ENCODE measurements around the gene SFTPB. TPM values are rescaled to one million over a fixed set of nuclear protein-coding genes. Genes with fewer than 3 reads are reported as not detected.
A peak's percentile ranks its signal among the peaks of the same experiment; 100 is the strongest.

SFTPB gene
- total and polyA plus RNA-seq, 7 experiments from 2014 or later, result not detected

DNA sequence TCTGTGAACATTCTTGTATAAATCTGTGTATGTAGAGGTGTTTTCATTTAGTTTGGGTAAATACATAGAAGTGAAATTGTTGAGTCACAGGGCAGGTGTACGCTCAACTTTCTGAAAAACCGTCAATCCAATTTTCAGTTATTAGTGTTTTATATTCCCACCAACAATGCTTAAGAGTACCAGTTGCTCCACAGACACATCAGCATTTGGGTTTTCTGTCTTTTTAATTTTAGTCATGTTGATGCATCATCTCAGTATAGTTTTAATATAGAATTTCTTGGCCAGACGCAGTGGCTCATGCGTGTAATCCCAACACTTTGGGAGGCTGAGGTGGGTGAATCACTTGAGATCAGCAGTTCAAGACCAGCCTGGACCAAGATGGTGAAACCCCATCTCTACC, 22.9 kb upstream of the SFTPB start:
- H3K27ac ChIP-seq (ENCODE audit: low read depth, low read length), result no peak overlapping the region
- Mint-ChIP-seq H3K4me1 (peaks cover 0 to 10% (median 0%) of the 10 kb centered on the region in 7 donors), H3K27ac (no peak overlapping the region), H3K4me3 (no peak overlapping the region), H3K9me3 (no peaks in the 10 kb centered on the region), H3K27me3 (peaks cover 0 to 12% (median 0%) of the 10 kb centered on the region in 5 donors), H3K36me3 (no peaks in the 10 kb centered on the region)
- ChIA-PET CTCF (no interaction called here), POLR2A (no interaction called here)
- H3K4me3 ChIP-seq (ENCODE audit: low read length), result no peak overlapping the region
- no peaks in the 10 kb centered on the region for H3K9me3 ChIP-seq (ENCODE audit: control insufficient read depth in 2 of 3, low read length in 3 of 3)
- H3K36me3 ChIP-seq (ENCODE audit: control insufficient read depth in 2 of 3, insufficient read depth in 3 of 3, low read length in 3 of 3), result no peaks in the 10 kb centered on the region
- ATAC-seq (no peak), DNase-seq (no peak)
- intact Hi-C loops (cut with micrococcal nuclease), result no loop called here
- H3K27me3 ChIP-seq (ENCODE audit: control insufficient read depth in 2 of 2, insufficient read depth in 2 of 2, low read length in 2 of 2), result no peaks in the 10 kb centered on the region
- H3K4me1 ChIP-seq (ENCODE audit: control insufficient read depth in 2 of 2, insufficient read depth in 2 of 2, low read length in 2 of 2), result no peaks in the 10 kb centered on the region

DNA sequence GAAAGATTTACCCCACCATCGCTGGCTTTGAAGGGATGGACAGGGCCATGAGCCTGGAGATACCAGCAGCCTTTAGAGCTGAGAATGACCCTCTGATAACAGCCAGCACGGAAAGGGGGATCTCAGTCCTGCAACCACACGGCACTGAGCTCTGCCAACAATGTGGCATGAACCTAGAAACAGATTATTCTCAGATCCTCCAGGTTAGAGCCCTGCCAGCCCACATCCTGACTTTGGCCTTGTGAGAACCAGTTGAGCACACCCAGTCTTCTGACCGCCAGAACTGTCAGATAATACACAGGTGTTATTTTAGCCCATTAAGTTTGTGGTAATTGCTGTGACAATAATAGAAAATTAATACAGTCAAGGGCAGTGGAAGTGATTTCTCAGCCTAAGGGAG, 16.8 kb upstream of the SFTPB start:
- CTCF ChIA-PET, result no interaction called here
- Mint-ChIP-seq H3K4me1 (peaks cover 0 to 22% (median 0%) of the 10 kb centered on the region in 7 donors), H3K4me3 (no peak overlapping the region), H3K9me3 (peaks cover 0 to 2% (median 0%) of the 10 kb centered on the region in 11 donors), H3K27me3 (peaks cover 0 to 10% (median 0%) of the 10 kb centered on the region in 5 donors), H3K27ac (no peak overlapping the region), H3K36me3 (peaks cover 0 to 6% (median 0%) of the 10 kb centered on the region in 5 donors)
- DNase-seq (no peak), ATAC-seq (peak; percentile 40)
- intact Hi-C loops (cut with micrococcal nuclease), result no loop called here
- no peak overlapping the region for H3K4me3 ChIP-seq (ENCODE audit: low read length)
- no peaks in the 10 kb centered on the region for H3K9me3 ChIP-seq (ENCODE audit: control insufficient read depth in 2 of 3, low read length in 3 of 3)
- no peaks in the 10 kb centered on the region for H3K27me3 ChIP-seq (ENCODE audit: control insufficient read depth in 2 of 2, insufficient read depth in 2 of 2, low read length in 2 of 2)
- no peak overlapping the region for H3K27ac ChIP-seq (ENCODE audit: low read depth, low read length)
- no peaks in the 10 kb centered on the region for H3K36me3 ChIP-seq (ENCODE audit: control insufficient read depth in 2 of 3, insufficient read depth in 3 of 3, low read length in 3 of 3)
- POLR2A ChIA-PET, result no interaction called here
- H3K4me1 ChIP-seq (ENCODE audit: control insufficient read depth in 2 of 2, insufficient read depth in 2 of 2, low read length in 2 of 2), result no peaks in the 10 kb centered on the region

DNA sequence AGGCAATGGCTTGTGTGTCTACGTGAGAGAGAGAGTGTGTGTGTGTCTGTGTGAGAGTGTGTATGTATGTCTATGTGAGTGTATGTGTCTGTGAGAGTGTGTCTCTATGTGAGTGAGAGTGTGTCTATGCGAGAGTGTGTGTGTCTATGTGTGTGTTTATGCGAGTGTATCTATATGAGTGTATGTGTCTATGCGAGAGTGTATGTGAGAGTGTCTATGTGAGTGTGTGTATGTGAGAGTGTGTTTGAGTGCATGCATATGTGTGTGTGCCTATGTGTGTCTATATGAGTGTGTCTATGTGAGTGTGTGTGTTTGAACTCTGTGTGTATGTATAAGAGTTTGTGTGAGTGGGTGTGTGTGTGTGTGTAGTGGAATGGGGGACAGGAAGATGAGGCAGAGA, 16.4 kb upstream of the SFTPB start:
- ATAC-seq, result peak; percentile 10
- Histone ChIP-seq H3K4me3 (ENCODE audit: low read length) (no peak overlapping the region), H3K36me3 (ENCODE audit: control insufficient read depth in 2 of 3, insufficient read depth in 3 of 3, low read length in 3 of 3) (no peaks in the 10 kb centered on the region), H3K9me3 (ENCODE audit: control insufficient read depth in 2 of 3, low read length in 3 of 3) (no peaks in the 10 kb centered on the region), H3K27ac (ENCODE audit: low read depth, low read length) (no peak overlapping the region), H3K27me3 (ENCODE audit: control insufficient read depth in 2 of 2, insufficient read depth in 2 of 2, low read length in 2 of 2) (no peaks in the 10 kb centered on the region), H3K4me1 (ENCODE audit: control insufficient read depth in 2 of 2, insufficient read depth in 2 of 2, low read length in 2 of 2) (peaks cover 0 to under 1% of the 10 kb centered on the region in 2 donors)
- ChIA-PET POLR2A (no interaction called here), CTCF (no interaction called here)
- intact Hi-C loops (cut with micrococcal nuclease), result no loop called here
- Mint-ChIP-seq H3K27me3 (peaks cover 0 to 10% (median 0%) of the 10 kb centered on the region in 5 donors), H3K36me3 (peaks cover 0 to 6% (median 0%) of the 10 kb centered on the region in 5 donors), H3K27ac (no peak overlapping the region), H3K4me3 (no peak overlapping the region), H3K4me1 (peaks cover 0 to 22% (median 0%) of the 10 kb centered on the region in 7 donors), H3K9me3 (peaks cover 0 to 2% (median 0%) of the 10 kb centered on the region in 11 donors)
- no peak for DNase-seq

DNA sequence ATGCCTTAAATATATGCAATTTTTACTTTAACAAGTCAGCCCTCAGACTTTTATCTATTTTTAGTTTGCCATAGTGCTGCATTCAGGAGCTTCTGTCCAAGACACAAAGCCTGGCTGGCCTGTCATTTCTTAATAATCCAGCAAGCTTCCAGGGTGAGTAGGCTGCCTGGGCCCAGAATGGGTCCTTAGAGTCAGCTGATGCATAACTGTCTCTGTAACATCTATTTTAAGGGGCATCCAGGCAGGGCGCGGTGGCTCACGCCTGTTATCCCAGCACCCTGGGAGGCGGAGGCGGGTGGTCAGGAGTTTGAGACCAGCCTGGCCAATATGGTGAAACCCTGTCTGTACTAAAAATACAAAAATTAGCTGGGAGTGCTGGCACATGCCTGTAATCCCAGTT, 14.4 kb upstream of the SFTPB start:
- ChIA-PET CTCF (no interaction called here), POLR2A (no interaction called here)
- Mint-ChIP-seq H3K9me3 (peaks cover 0 to 2% (median 0%) of the 10 kb centered on the region in 11 donors), H3K27me3 (peaks cover 0 to 7% (median 3%) of the 10 kb centered on the region in 5 donors), H3K4me1 (peaks cover 0 to 30% (median 0%) of the 10 kb centered on the region in 7 donors), H3K36me3 (peaks cover 0 to 6% (median 0%) of the 10 kb centered on the region in 5 donors), H3K4me3 (peak overlapping the region in 1 of 10 donors; percentile 54), H3K27ac (peak overlapping the region in 1 of 9 donors; percentile 91)
- intact Hi-C loops (cut with micrococcal nuclease), result no loop called here
- ATAC-seq (no peak), DNase-seq (no peak)
- no peak overlapping the region for H3K4me3 ChIP-seq (ENCODE audit: low read length)
- H3K27me3 ChIP-seq (ENCODE audit: control insufficient read depth in 2 of 2, insufficient read depth in 2 of 2, low read length in 2 of 2), result no peaks in the 10 kb centered on the region
- no peaks in the 10 kb centered on the region for H3K9me3 ChIP-seq (ENCODE audit: control insufficient read depth in 2 of 3, low read length in 3 of 3)
- peaks cover 0 to 7% of the 10 kb centered on the region in 2 donors for H3K4me1 ChIP-seq (ENCODE audit: control insufficient read depth in 2 of 2, insufficient read depth in 2 of 2, low read length in 2 of 2)
- H3K36me3 ChIP-seq (ENCODE audit: control insufficient read depth in 2 of 3, insufficient read depth in 3 of 3, low read length in 3 of 3), result no peaks in the 10 kb centered on the region
- no peak overlapping the region for H3K27ac ChIP-seq (ENCODE audit: low read depth, low read length)

DNA sequence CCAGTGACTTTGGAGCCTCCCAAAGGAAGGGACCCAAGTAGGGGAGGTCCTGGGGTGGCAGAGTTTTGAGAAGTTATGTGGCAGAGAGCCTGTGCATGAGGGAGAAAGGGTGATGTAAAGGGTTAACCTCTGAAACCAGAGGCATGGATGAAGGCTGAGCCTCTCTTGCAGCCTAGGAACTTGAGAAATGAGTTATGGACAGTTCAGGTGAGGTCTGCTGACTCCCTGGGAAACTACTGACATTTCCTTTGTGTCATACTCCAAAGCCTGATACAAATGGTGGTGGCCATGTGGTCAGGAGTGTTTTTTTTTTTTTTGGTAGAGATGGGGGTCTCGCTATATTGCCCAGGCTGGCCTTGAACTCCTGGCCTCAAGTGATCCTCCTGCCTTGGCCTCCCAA, 13.8 kb upstream of the SFTPB start:
- Histone ChIP-seq H3K27me3 (ENCODE audit: control insufficient read depth in 2 of 2, insufficient read depth in 2 of 2, low read length in 2 of 2) (no peaks in the 10 kb centered on the region), H3K27ac (ENCODE audit: low read depth, low read length) (no peak overlapping the region), H3K9me3 (ENCODE audit: control insufficient read depth in 2 of 3, low read length in 3 of 3) (no peaks in the 10 kb centered on the region), H3K4me1 (ENCODE audit: control insufficient read depth in 2 of 2, insufficient read depth in 2 of 2, low read length in 2 of 2) (peaks cover 0 to 7% of the 10 kb centered on the region in 2 donors), H3K36me3 (ENCODE audit: control insufficient read depth in 2 of 3, insufficient read depth in 3 of 3, low read length in 3 of 3) (no peaks in the 10 kb centered on the region), H3K4me3 (ENCODE audit: low read length) (no peak overlapping the region)
- ChIA-PET POLR2A (no interaction called here), CTCF (interaction anchor here (0.8 kb wide), 1 partner anchor 26 kb away, joined by 3 read pairs; no protein-coding TSS in a partner anchor)
- peaks cover 0 to 7% (median 2%) of the 10 kb centered on the region in 5 donors for H3K27me3 Mint-ChIP-seq
- H3K4me3 Mint-ChIP-seq, result peak overlapping the region in 1 of 10 donors; percentile 75
- peaks cover 0 to 30% (median 0%) of the 10 kb centered on the region in 7 donors for H3K4me1 Mint-ChIP-seq
- peaks cover 0 to 6% (median 0%) of the 10 kb centered on the region in 5 donors for H3K36me3 Mint-ChIP-seq
- H3K9me3 Mint-ChIP-seq, result peaks cover 0 to 2% (median 0%) of the 10 kb centered on the region in 11 donors
- H3K27ac Mint-ChIP-seq, result peak overlapping the region in 2 of 9 donors; percentile 7 to 91
- intact Hi-C loops (cut with micrococcal nuclease), result no loop called here
- ATAC-seq (no peak), DNase-seq (no peak)

DNA sequence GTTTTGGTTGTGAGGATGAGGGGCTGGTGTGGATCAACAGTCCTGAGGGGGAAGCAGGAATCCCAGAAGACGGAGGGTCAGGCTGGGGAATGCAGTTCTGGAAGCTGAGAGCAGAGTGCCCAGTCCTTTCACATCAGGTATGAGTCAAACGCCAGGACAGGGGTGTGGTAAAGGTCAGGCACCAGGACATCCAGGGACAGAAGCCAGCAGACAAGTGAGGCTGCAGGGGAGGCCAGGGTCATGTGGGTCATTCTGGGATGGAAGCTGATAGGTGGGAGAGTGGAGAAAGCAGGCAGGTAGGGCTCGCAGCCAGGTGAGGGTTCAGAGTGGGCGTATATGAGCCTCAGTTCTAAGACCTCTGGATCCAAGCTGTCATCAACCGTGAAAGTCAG, 13.4 kb upstream of the SFTPB start:
- DNase-seq (no peak), ATAC-seq (no peak)
- H3K27ac Mint-ChIP-seq, result peak overlapping the region in 2 of 9 donors; percentile 7 to 91
- no peaks in the 10 kb centered on the region for H3K27me3 ChIP-seq (ENCODE audit: control insufficient read depth in 2 of 2, insufficient read depth in 2 of 2, low read length in 2 of 2)
- peaks cover 0 to 30% (median 0%) of the 10 kb centered on the region in 7 donors for H3K4me1 Mint-ChIP-seq
- H3K36me3 Mint-ChIP-seq, result peaks cover 0 to 6% (median 0%) of the 10 kb centered on the region in 5 donors
- no peaks in the 10 kb centered on the region for H3K9me3 ChIP-seq (ENCODE audit: control insufficient read depth in 2 of 3, low read length in 3 of 3)
- H3K27me3 Mint-ChIP-seq, result peaks cover 0 to 7% (median 3%) of the 10 kb centered on the region in 5 donors
- ChIA-PET POLR2A (no interaction called here), CTCF (interaction anchor here (0.8 kb wide), 2 partner anchors 26 to 133 kb away, joined by 3 read pairs; no protein-coding TSS in a partner anchor)
- H3K27ac ChIP-seq (ENCODE audit: low read depth, low read length), result no peak overlapping the region
- peaks cover 0 to 2% (median 0%) of the 10 kb centered on the region in 11 donors for H3K9me3 Mint-ChIP-seq
- H3K4me1 ChIP-seq (ENCODE audit: control insufficient read depth in 2 of 2, insufficient read depth in 2 of 2, low read length in 2 of 2), result peaks cover 0 to 7% of the 10 kb centered on the region in 2 donors
- intact Hi-C loops (cut with micrococcal nuclease), result no loop called here
- peak overlapping the region in 3 of 10 donors; percentile 13 to 75 (median 27) for H3K4me3 Mint-ChIP-seq
- no peak overlapping the region for H3K4me3 ChIP-seq (ENCODE audit: low read length)
- H3K36me3 ChIP-seq (ENCODE audit: control insufficient read depth in 2 of 3, insufficient read depth in 3 of 3, low read length in 3 of 3), result no peaks in the 10 kb centered on the region
